GM21367 (cell line): ENCODE results near the gene MAMSTR.

ENCODE experiments used
- ATAC-seq: cut with Tn5 transposase; IDR thresholded peaks from one replicate; pipeline ENCODE4 v1.9.1; 2021; ENCODE audit not compliant: unreplicated experiment

Gene MAMSTR

DNA sequence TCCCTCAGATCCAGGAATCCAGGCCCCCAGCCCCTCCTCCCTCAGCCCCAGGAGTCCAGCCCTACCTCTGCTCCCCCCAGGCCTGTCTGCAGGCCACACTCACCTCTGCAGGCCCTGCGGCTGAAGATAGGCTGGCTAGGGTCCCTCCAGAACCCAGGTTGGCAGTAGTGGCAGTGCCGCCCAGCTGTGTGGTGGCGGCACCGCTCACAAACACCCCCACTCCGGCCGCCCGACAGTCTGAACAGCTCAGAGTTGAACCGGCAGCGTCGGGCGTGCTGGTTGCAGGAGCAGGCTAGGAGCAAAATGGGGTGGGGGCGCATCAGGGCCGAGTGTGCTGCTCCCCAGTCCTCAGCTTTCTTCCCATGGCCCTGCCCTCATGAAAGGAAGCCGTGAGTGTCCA is 55.0 kb downstream of the MAMSTR start:
- no peak for ATAC-seq

DNA sequence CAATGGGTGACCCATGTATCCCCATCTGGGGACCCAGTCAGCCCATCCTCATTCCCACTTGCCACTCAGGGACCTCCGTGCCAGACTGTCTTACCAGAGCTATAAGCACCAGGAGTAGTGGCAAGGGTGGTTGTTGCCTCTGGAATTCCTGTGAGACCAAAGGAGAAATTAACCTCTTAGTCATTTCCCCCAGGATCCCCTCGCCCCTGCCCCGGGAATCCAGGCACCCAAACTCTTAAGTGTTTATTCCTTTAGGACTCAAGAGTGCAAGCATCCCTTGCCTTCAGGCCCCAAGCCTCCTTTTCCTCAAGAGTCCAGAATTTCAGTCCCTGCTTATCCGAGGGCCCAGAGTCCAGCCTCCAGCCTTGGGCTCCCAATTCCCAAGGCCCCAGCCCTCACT is 55.9 kb downstream of the MAMSTR start:
- ATAC-seq: no peak
